H1 (cell line): ENCODE measurements around the gene CD58.

Experiments used
- CHD2 ChIP-seq: IDR thresholded peaks from 2 replicates; pipeline ENCODE4 v1.6.1; 2012; ENCODE audit warnings: low read length, improper control_type of control experiment
- FOSL1 ChIP-seq: IDR thresholded peaks from 2 replicates; pipeline ENCODE4 v1.6.1; 2011; ENCODE audit warnings: mild to moderate bottlenecking, low read depth, low read length, moderate library complexity; ENCODE audit not compliant: insufficient read depth
- GTF2F1 ChIP-seq: IDR thresholded peaks from 2 replicates; pipeline ENCODE4 v1.6.1; 2012; ENCODE audit warnings: low read depth, low read length, improper control_type of control experiment, borderline replicate concordance
- HDAC2 ChIP-seq, 2 experiments: fragments of 300-600 bp in 1 of 2; sonication (generic) in 1 of 2; IDR thresholded peaks; 2 replicates each; pipeline ENCODE4 v1.6.1; 2011 to 2012; ENCODE audit warnings: low read depth in 2 of 2, low read length in 2 of 2, mild to moderate bottlenecking in 2 of 2, moderate library complexity in 2 of 2, borderline replicate concordance in 1 of 2, inconsistent platforms in 1 of 2
- JUN ChIP-seq: IDR thresholded peaks from 2 replicates; pipeline ENCODE4 v1.6.1; 2011; ENCODE audit warnings: low read depth, mild to moderate bottlenecking, improper control_type of control experiment, low read length
- KDM5A ChIP-seq: fragments of 200-600 bp; IDR thresholded peaks from 2 replicates; pipeline ENCODE4 v1.7.1; 2012; ENCODE audit warnings: mild to moderate bottlenecking, low read length, inconsistent platforms, mixed read lengths
- POLR2A ChIP-seq, 2 experiments: IDR thresholded peaks; 1 replicate in 1 of 2; 2 replicates in 1 of 2; pipeline ENCODE4 v1.6.1; 2011; ENCODE audit warnings: low read depth in 2 of 2, low read length in 2 of 2, mild to moderate bottlenecking in 2 of 2; ENCODE audit errors: control extremely low read depth in 1 of 2
- POLR2AphosphoS5 ChIP-seq: IDR thresholded peaks from 2 replicates; pipeline ENCODE4 v1.6.1; 2011; ENCODE audit warnings: low read depth, low read length
- SIN3A ChIP-seq, 2 experiments: IDR thresholded peaks in 1 of 2; conservative IDR thresholded peaks in 1 of 2; 2 replicates each; pipeline ENCODE4 v1.6.1; 2011 to 2012; ENCODE audit warnings: low read length in 2 of 2, improper control_type of control experiment in 1 of 2, low read depth in 1 of 2, mild to moderate bottlenecking in 1 of 2
- TAF1 ChIP-seq: IDR thresholded peaks from 2 replicates; pipeline ENCODE4 v1.6.1; 2011; ENCODE audit warnings: mild to moderate bottlenecking, low read depth, low read length
- TAF7 ChIP-seq: optimal IDR thresholded peaks from 2 replicates; pipeline ENCODE3; 2011; ENCODE audit warnings: low read depth, mild to moderate bottlenecking, inconsistent platforms, low read length, moderate library complexity, borderline replicate concordance
- TBP ChIP-seq: IDR thresholded peaks from 2 replicates; pipeline ENCODE4 v1.6.1; 2011; ENCODE audit warnings: low read depth, low read length, improper control_type of control experiment
- TF ChIP-seq, protein P1 (sequence below), 3 experiments: IDR thresholded peaks; 1 replicate in 2 of 3; 2 replicates in 1 of 3; pipeline versions ENCODE4 v1.5.1 to v1.6.1; 2011; ENCODE audit warnings: low read length in 3 of 3, mild to moderate bottlenecking in 3 of 3, inconsistent platforms in 2 of 3, low read depth in 1 of 3, moderate library complexity in 1 of 3; ENCODE audit not compliant: insufficient read depth in 1 of 3; ENCODE audit errors: control extremely low read depth in 1 of 3
- TF ChIP-seq, protein P2 (sequence below): IDR thresholded peaks from 2 replicates; pipeline ENCODE4 v1.6.1; 2012; ENCODE audit warnings: inconsistent platforms

DNA sequence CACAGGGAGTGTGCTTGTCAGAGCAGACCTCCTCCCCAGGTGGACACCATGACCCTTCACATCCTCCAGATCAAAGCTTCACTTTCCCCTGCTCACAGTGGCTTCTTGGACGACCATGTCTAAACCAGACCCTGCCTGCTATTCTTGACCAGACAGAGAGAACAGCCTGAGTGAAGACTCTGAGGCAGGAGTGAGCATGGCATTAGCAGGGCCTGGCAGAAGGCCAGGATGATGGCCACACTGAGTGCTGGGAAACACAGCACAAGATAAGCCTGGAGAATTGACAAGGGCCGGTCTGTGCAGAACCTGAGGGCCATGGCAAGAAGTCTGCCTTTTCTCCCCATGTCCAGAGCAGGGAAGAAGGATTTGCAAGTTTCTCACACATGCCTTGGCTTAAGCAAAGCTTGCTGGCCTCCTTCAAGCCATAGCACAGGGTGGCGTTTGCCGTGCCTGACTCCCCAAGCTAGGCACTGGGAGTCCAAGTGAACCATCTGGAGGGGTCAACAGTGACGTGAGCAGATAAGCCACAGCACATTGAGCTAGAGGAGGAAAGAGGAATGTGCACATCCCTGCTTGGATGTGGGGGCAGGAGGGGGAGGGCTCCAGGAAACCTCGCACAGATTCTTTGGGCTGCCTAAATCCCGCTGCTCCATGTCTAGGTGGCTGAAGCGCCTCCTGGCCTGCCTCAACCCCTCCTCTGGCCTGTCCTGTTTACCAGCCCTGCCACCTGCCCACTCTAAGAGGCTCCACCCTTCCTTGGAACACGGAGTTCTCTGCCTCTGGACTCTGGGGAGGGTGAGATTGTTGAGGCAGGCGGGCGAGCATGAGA lies 87.1 kb downstream of the CD58 start:
- TF ChIP-seq HDAC2 (IDR thresholded peaks at IDR 0.05; ENCODE audit: borderline replicate concordance in 1 of 2, low read depth in 2 of 2, low read length in 2 of 2) = no peak
- TF ChIP-seq, protein P1, sequence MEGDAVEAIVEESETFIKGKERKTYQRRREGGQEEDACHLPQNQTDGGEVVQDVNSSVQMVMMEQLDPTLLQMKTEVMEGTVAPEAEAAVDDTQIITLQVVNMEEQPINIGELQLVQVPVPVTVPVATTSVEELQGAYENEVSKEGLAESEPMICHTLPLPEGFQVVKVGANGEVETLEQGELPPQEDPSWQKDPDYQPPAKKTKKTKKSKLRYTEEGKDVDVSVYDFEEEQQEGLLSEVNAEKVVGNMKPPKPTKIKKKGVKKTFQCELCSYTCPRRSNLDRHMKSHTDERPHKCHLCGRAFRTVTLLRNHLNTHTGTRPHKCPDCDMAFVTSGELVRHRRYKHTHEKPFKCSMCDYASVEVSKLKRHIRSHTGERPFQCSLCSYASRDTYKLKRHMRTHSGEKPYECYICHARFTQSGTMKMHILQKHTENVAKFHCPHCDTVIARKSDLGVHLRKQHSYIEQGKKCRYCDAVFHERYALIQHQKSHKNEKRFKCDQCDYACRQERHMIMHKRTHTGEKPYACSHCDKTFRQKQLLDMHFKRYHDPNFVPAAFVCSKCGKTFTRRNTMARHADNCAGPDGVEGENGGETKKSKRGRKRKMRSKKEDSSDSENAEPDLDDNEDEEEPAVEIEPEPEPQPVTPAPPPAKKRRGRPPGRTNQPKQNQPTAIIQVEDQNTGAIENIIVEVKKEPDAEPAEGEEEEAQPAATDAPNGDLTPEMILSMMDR (IDR thresholded peaks at IDR 0.05; ENCODE audit: control extremely low read depth in 1 of 3, insufficient read depth in 1 of 3, low read depth in 1 of 3, low read length in 3 of 3) = no peak
- TF ChIP-seq, protein P2, sequence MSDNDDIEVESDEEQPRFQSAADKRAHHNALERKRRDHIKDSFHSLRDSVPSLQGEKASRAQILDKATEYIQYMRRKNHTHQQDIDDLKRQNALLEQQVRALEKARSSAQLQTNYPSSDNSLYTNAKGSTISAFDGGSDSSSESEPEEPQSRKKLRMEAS = no peak
- no peak for TF ChIP-seq TBP
- TF ChIP-seq CHD2 = no peak
- TF ChIP-seq SIN3A (conservative IDR thresholded peaks at IDR 0.05 in 1 of 2, IDR thresholded peaks at IDR 0.05 in 1 of 2; ENCODE audit: low read depth in 1 of 2, low read length in 2 of 2) = no peak
- no peak for TF ChIP-seq POLR2A (IDR thresholded peaks at IDR 0.05; ENCODE audit: control extremely low read depth in 1 of 2, low read depth in 2 of 2, low read length in 2 of 2)
- TF ChIP-seq JUN = no peak
- no peak for TF ChIP-seq TAF1
- no peak for TF ChIP-seq TAF7
- TF ChIP-seq FOSL1 = no peak
- TF ChIP-seq KDM5A = no peak
- TF ChIP-seq GTF2F1 = no peak
- TF ChIP-seq POLR2AphosphoS5 = no peak
